Osteocyte (in vitro differentiated cells): Measurements from ENCODE around the gene TMEM181. TPM values are rescaled to one million over a fixed set of nuclear protein-coding genes. Genes with fewer than 3 reads are reported as not detected.

Experiments
- DNase-seq: peaks from one replicate; pipeline ENCODE4 v3.0.0; 2021; ENCODE audit warnings: mixed read lengths; ENCODE audit not compliant: unreplicated experiment; ENCODE audit errors: extremely low spot score
- H3K27ac Mint-ChIP-seq: one replicate; pipeline ENCODE4 v1.8.0; 2021; ENCODE audit warnings: mild to moderate bottlenecking, mixed read lengths; ENCODE audit not compliant: unreplicated experiment
- H3K27me3 Mint-ChIP-seq: one replicate; pipeline ENCODE4 v1.8.0; 2021; ENCODE audit warnings: mixed read lengths; ENCODE audit not compliant: unreplicated experiment
- H3K36me3 Mint-ChIP-seq: one replicate; pipeline ENCODE4 v1.8.0; 2021; ENCODE audit warnings: mixed read lengths; ENCODE audit not compliant: unreplicated experiment
- H3K4me1 Mint-ChIP-seq: one replicate; pipeline ENCODE4 v1.8.0; 2021; ENCODE audit warnings: mixed read lengths; ENCODE audit not compliant: unreplicated experiment
- H3K4me3 Mint-ChIP-seq: one replicate; pipeline ENCODE4 v1.8.0; 2021; ENCODE audit warnings: mild to moderate bottlenecking, moderate library complexity, mixed read lengths; ENCODE audit not compliant: unreplicated experiment
- H3K9me3 Mint-ChIP-seq: one replicate; pipeline ENCODE4 v1.8.0; 2021; ENCODE audit warnings: mixed read lengths; ENCODE audit not compliant: unreplicated experiment
- CTCF ChIP-seq: fragments of 200-600 bp; sonication (generic); IDR thresholded peaks from 2 replicates; pipeline ENCODE4 v1.5.0; 2021; ENCODE audit warnings: antibody characterized with exemption, mild to moderate bottlenecking, moderate library complexity
- total RNA-seq: library from RNA; stranded (reverse); gene quantifications from 2 replicates; pipeline ENCODE4 v1.2.1, GENCODE V29; 2021

Gene TMEM181
- total RNA-seq, 1 donor from 2014 or later, result 33.5 TPM

GRCh38 chr6:158544428-158544827 lies 15.5 kb upstream of the TMEM181 start:
- Mint-ChIP-seq H3K36me3 (no peaks in the 10 kb centered on the region), H3K4me1 (peaks cover 8% of the 10 kb centered on the region), H3K27ac (no peak overlapping the region), H3K4me3 (no peak overlapping the region), H3K9me3 (no peaks in the 10 kb centered on the region), H3K27me3 (no peaks in the 10 kb centered on the region)
- DNase-seq, result no peak
- TF ChIP-seq CTCF, result no peak

- Mint-ChIP-seq H3K4me3 (no peak overlapping the region), H3K36me3 (no peaks in the 10 kb centered on the region), H3K27me3 (no peaks in the 10 kb centered on the region), H3K9me3 (no peaks in the 10 kb centered on the region), H3K4me1 (peaks cover 8% of the 10 kb centered on the region), H3K27ac (no peak overlapping the region)
- no peak for DNase-seq
- TF ChIP-seq CTCF, result no peak
Measured at GRCh38 chr6:158545043-158545966, 14.6 kb upstream of the TMEM181 start.

- peaks cover 8% of the 10 kb centered on the region for H3K4me1 Mint-ChIP-seq
- peaks cover 2% of the 10 kb centered on the region for H3K27me3 Mint-ChIP-seq
- DNase-seq, result no peak
- no peak for TF ChIP-seq CTCF
- no peaks in the 10 kb centered on the region for H3K9me3 Mint-ChIP-seq
- no peak overlapping the region for H3K27ac Mint-ChIP-seq
- H3K36me3 Mint-ChIP-seq, result no peaks in the 10 kb centered on the region
- no peak overlapping the region for H3K4me3 Mint-ChIP-seq
Measured at GRCh38 chr6:158548418-158549161, 11.3 kb upstream of the TMEM181 start.

- peaks cover 17% of the 10 kb centered on the region for H3K4me1 Mint-ChIP-seq
- H3K36me3 Mint-ChIP-seq, result no peaks in the 10 kb centered on the region
- H3K4me3 Mint-ChIP-seq, result no peak overlapping the region
- no peak overlapping the region for H3K27ac Mint-ChIP-seq
- H3K9me3 Mint-ChIP-seq, result no peaks in the 10 kb centered on the region
- no peak for TF ChIP-seq CTCF
- peaks cover 2% of the 10 kb centered on the region for H3K27me3 Mint-ChIP-seq
- DNase-seq, result no peak
Measured at GRCh38 chr6:158552055-158552795, 7.7 kb upstream of the TMEM181 start.
